ENCODE data around the gene TRIM32. TPM values are rescaled to one million over a fixed set of nuclear protein-coding genes. Genes with fewer than 3 reads are reported as not detected.

The TRIM32 gene
- total RNA-seq, 1 experiment from 2014 or later, result 20.2 TPM

GRCh38 chr9:116741742-116742141 lies 54.6 kb downstream of the TRIM32 start:
- Histone ChIP-seq H3K4me3 (ENCODE audit: low read depth in 2 of 2, low read length in 2 of 2) (no peak overlapping the region), H3K36me3 (ENCODE audit: control insufficient read depth, insufficient read depth, low read length) (no peaks in the 10 kb centered on the region), H3K9me3 (ENCODE audit: control insufficient read depth, insufficient read depth, low read depth, low read length) (no peaks in the 10 kb centered on the region), H3K4me1 (ENCODE audit: control insufficient read depth, insufficient read depth, low read length) (no peaks in the 10 kb centered on the region), H3K27ac (ENCODE audit: low read length) (no peak overlapping the region), H3K27me3 (ENCODE audit: control insufficient read depth, insufficient read depth, low read length) (no peaks in the 10 kb centered on the region)
- ATAC-seq, result no peak
- DNase-seq (ENCODE audit: low read depth, low spot score), result no peak
- in situ Hi-C loops (cut with HindIII; ENCODE audit: low pct_unique_long_range_greater_than_20kb, low sequenced_read_pairs), result no loop called here
- ChIA-PET POLR2A (no interaction called here), CTCF (no interaction called here)
- TF ChIP-seq TCF7L2 (IDR thresholded peaks at IDR 0.05; ENCODE audit: low read depth, low read length), result no peak
- no peak for TF ChIP-seq SIN3A (IDR thresholded peaks at IDR 0.05; ENCODE audit: borderline replicate concordance, insufficient read depth, low read depth, low read length)
- no peak for TF ChIP-seq REST (IDR thresholded peaks at IDR 0.05; ENCODE audit: insufficient read depth in 1 of 2, low read depth in 2 of 2, low read length in 1 of 2)
- TF ChIP-seq CTCF (IDR thresholded peaks at IDR 0.05), result no peak
- TF ChIP-seq POLR2AphosphoS5 (IDR thresholded peaks at IDR 0.05; ENCODE audit: low read depth, low read length), result no peak
- no TSS peak for BruUV-seq (replicated peaks)
- intact Hi-C loops (cut with micrococcal nuclease; ENCODE audit: unreplicated experiment), result no loop called here

GRCh38 chr9:116749176-116749575 lies 62.1 kb downstream of the TRIM32 start:
- Histone ChIP-seq H3K27me3 (ENCODE audit: control insufficient read depth, insufficient read depth, low read length) (no peaks in the 10 kb centered on the region), H3K4me3 (ENCODE audit: low read depth in 2 of 2, low read length in 2 of 2) (no peak overlapping the region), H3K4me1 (ENCODE audit: control insufficient read depth, insufficient read depth, low read length) (no peaks in the 10 kb centered on the region), H3K36me3 (ENCODE audit: control insufficient read depth, insufficient read depth, low read length) (no peaks in the 10 kb centered on the region), H3K27ac (ENCODE audit: low read length) (no peak overlapping the region), H3K9me3 (ENCODE audit: control insufficient read depth, insufficient read depth, low read depth, low read length) (no peaks in the 10 kb centered on the region)
- CTCF ChIA-PET, result no interaction called here
- in situ Hi-C loops (cut with HindIII; ENCODE audit: low pct_unique_long_range_greater_than_20kb, low sequenced_read_pairs) (no loop called here), intact Hi-C loops (cut with micrococcal nuclease; ENCODE audit: unreplicated experiment) (no loop called here)
- POLR2A ChIA-PET, result no interaction called here
- no TSS peak for BruUV-seq (replicated peaks)
- no peak for ATAC-seq
- no peak for DNase-seq (ENCODE audit: low read depth, low spot score)
- no peak for TF ChIP-seq TCF7L2 (IDR thresholded peaks at IDR 0.05; ENCODE audit: low read depth, low read length)
- TF ChIP-seq REST (IDR thresholded peaks at IDR 0.05; ENCODE audit: insufficient read depth in 1 of 2, low read depth in 2 of 2, low read length in 1 of 2), result no peak
- TF ChIP-seq POLR2AphosphoS5 (IDR thresholded peaks at IDR 0.05; ENCODE audit: low read depth, low read length), result no peak
- no peak for TF ChIP-seq SIN3A (IDR thresholded peaks at IDR 0.05; ENCODE audit: borderline replicate concordance, insufficient read depth, low read depth, low read length)
- no peak for TF ChIP-seq CTCF (IDR thresholded peaks at IDR 0.05)
